ENCODE measurements around the gene KNDC1. TPM values are rescaled to one million over a fixed set of nuclear protein-coding genes. Genes with fewer than 3 reads are reported as not detected.

Gene KNDC1
- total RNA-seq, 1 experiment from 2014 or later, result 15.7 TPM

- no peak overlapping the region for H3K4me3 Mint-ChIP-seq
- Histone ChIP-seq H3K9ac (ENCODE audit: extremely low read depth, insufficient read length, low read length) (no peak overlapping the region), H2AFZ (ENCODE audit: low read length) (no peak overlapping the region), H3K23ac (ENCODE audit: insufficient read length, low read depth, low read length) (no peak overlapping the region), H3K27ac (ENCODE audit: insufficient read length, low read depth, low read length) (no peak overlapping the region), H3T11ph (ENCODE audit: low read length) (no peak overlapping the region), H3K18ac (ENCODE audit: insufficient read length, low read depth, low read length) (no peak overlapping the region), H4K20me1 (ENCODE audit: control insufficient read depth, insufficient read depth, insufficient read length) (no peaks in the 10 kb centered on the region), H4K8ac (replicated peaks; ENCODE audit: insufficient read length, low read depth, low read length) (no peak overlapping the region), H3K79me2 (ENCODE audit: insufficient read depth, low read length) (no peaks in the 10 kb centered on the region), H3K4me2 (ENCODE audit: insufficient read depth, insufficient read length, low read length) (no peak overlapping the region), H4K91ac (ENCODE audit: insufficient read length, low read depth, low read length) (no peak overlapping the region), H2BK5ac (ENCODE audit: insufficient read length, low read length) (no peak overlapping the region), H3K9me3 (ENCODE audit: control insufficient read depth, low read depth, low read length) (no peaks in the 10 kb centered on the region), H2AK5ac (ENCODE audit: insufficient read length, low read length) (no peak overlapping the region), H3K27me3 (ENCODE audit: insufficient read depth, low read length) (no peaks in the 10 kb centered on the region), H3K79me1 (ENCODE audit: insufficient read depth, low read depth, low read length, poor library complexity, severe bottlenecking) (no peaks in the 10 kb centered on the region), H3K4me1 (ENCODE audit: insufficient read depth, low read length) (no peaks in the 10 kb centered on the region), H4K5ac (ENCODE audit: insufficient read length, low read depth, low read length) (no peak overlapping the region), H3K23me2 (ENCODE audit: insufficient read length, low read depth, low read length, poor library complexity, severe bottlenecking) (no peaks in the 10 kb centered on the region), H2BK12ac (ENCODE audit: insufficient read length, low read depth, low read length) (no peak overlapping the region), H2BK120ac (ENCODE audit: low read depth, low read length, poor library complexity, severe bottlenecking) (no peak overlapping the region), H2BK20ac (ENCODE audit: low read depth, low read length, poor library complexity, severe bottlenecking) (no peak overlapping the region), H3K4ac (ENCODE audit: low read depth, low read length) (no peak overlapping the region), H3K14ac (ENCODE audit: insufficient read depth, low read length) (no peak overlapping the region), H3K56ac (ENCODE audit: insufficient read length, low read depth, low read length) (no peak overlapping the region), H2BK15ac (ENCODE audit: low read depth, low read length) (no peak overlapping the region)
- H3K36me3 Mint-ChIP-seq (ENCODE audit: insufficient read depth in 1 of 3, low read depth in 3 of 3), result no peaks in the 10 kb centered on the region; a peak in 2 of 7 replicates
- no CpG with 5 or more reads among the region's 23 CpGs for WGBS (ENCODE audit: extremely low coverage, insufficient read length, low lambda C conversion rate)
- DNase-seq, result no peak
- peaks cover 0 to 2% of the 10 kb centered on the region in 2 experiments; a peak in 1 of 4 replicates for H3K4me1 Mint-ChIP-seq
- peak overlapping the region in 1 of 3 experiments; percentile 27; a peak in 1 of 7 replicates for H3K27ac Mint-ChIP-seq
- TF ChIP-seq, protein P1, sequence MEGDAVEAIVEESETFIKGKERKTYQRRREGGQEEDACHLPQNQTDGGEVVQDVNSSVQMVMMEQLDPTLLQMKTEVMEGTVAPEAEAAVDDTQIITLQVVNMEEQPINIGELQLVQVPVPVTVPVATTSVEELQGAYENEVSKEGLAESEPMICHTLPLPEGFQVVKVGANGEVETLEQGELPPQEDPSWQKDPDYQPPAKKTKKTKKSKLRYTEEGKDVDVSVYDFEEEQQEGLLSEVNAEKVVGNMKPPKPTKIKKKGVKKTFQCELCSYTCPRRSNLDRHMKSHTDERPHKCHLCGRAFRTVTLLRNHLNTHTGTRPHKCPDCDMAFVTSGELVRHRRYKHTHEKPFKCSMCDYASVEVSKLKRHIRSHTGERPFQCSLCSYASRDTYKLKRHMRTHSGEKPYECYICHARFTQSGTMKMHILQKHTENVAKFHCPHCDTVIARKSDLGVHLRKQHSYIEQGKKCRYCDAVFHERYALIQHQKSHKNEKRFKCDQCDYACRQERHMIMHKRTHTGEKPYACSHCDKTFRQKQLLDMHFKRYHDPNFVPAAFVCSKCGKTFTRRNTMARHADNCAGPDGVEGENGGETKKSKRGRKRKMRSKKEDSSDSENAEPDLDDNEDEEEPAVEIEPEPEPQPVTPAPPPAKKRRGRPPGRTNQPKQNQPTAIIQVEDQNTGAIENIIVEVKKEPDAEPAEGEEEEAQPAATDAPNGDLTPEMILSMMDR (conservative IDR thresholded peaks at IDR 0.05), result no peak
- H3K27me3 Mint-ChIP-seq (ENCODE audit: low read depth), result peaks cover 10% of the 10 kb centered on the region
- peaks cover 9 to 15% of the 10 kb centered on the region in 2 experiments for H3K9me3 Mint-ChIP-seq
Observed at GRCh38 chr10:133123746-133124356, 36.2 kb upstream of the KNDC1 start.

Measured in H9 (cell line).